Right ventricle myocardium superior (tissue), 1 donor: Measurements from ENCODE around the gene TRIM45. TPM values are rescaled to one million over a fixed set of nuclear protein-coding genes. Genes with fewer than 3 reads are reported as not detected.
A peak's percentile ranks its signal among the peaks of the same experiment; 100 is the strongest.
"Not testable (repeated sequence)": the region's sequence is repeated elsewhere in the genome, so short reads cannot be mapped to it uniquely, and the experiment has no call there.

Experiments used
- ATAC-seq: fragments of 200-7000 bp; cut with Tn5 transposase; one replicate; pipeline ENCODE4 v1.9.1; 2020; ENCODE audit warnings: mild to moderate bottlenecking; ENCODE audit not compliant: poor library complexity
- DNase-seq: peaks from one replicate; pipeline ENCODE4 v3.0.0-alpha.2; 2020
- intact Hi-C: fragments of 100-400 bp; cut with DNase I; formaldehyde crosslinking; loops from one replicate; pipeline ENCODE4 v1.11.2; 2022
- long read RNA-seq: library from polyadenylated mRNA; unstranded; transcript quantifications from one replicate; pipeline ENCODE4 v2.0.0, GENCODE V29; 2021
- total RNA-seq: library from RNA; stranded (reverse); fragmentation: NEBNext Ultra II Directional; extraction: Animal tissue kit (Norgen Biotek cat#: 25700); gene quantifications from one replicate; pipeline ENCODE4 v1.2.1, GENCODE V29; 2021
- donor health status: DM: no; HTN: yes; CAD: no; lungs with severe emphysema.

The TRIM45 gene
- total RNA-seq, result 16.4 TPM
- long read RNA-seq, transcript TRIM45-201 (6 exons, 3,515 nt), result major isoform, 20 of 31 reads
- long read RNA-seq, partial matches to known transcripts, result 2 of 31 reads
- long read RNA-seq, other reads (novel, unspliced or antisense), result 7 of 31 reads

- DNase-seq, result peak; percentile 98
- intact Hi-C loops, result no loop called here
- peak; percentile 97 for ATAC-seq
Measured at GRCh38 chr1:117121589-117122329, at the start of gene TRIM45. TSS of gene TRIM45 (minus strand) at chr1:117121749. CDS start at chr1:117121201, 548 bp downstream.

GRCh38 chr1:117169871-117170596 is 48.5 kb upstream of the TRIM45 start:
- intact Hi-C loops, result no loop called here
- ATAC-seq (no peak), DNase-seq (no peak)

GRCh38 chr1:117167402-117167801 is 45.9 kb upstream of the TRIM45 start:
- DNase-seq (no peak), ATAC-seq (no peak)
- intact Hi-C loops, result no loop called here

GRCh38 chr1:117166076-117166475 is 44.5 kb upstream of the TRIM45 start:
- ATAC-seq, result no peak
- intact Hi-C loops, result no loop called here
- no peak for DNase-seq

GRCh38 chr1:117164209-117164608 is 42.7 kb upstream of the TRIM45 start:
- ATAC-seq (no peak), DNase-seq (no peak)
- intact Hi-C loops, result no loop called here

- no peak for ATAC-seq
- intact Hi-C loops, result no loop called here
- no peak for DNase-seq
Measured at GRCh38 chr1:117162816-117163215, 41.3 kb upstream of the TRIM45 start.

GRCh38 chr1:117161887-117162286 is 40.3 kb upstream of the TRIM45 start:
- intact Hi-C loops, result no loop called here
- DNase-seq (no peak), ATAC-seq (no peak)

- DNase-seq, ATAC-seq, intact Hi-C loops: not testable (repeated sequence)
Measured at GRCh38 chr1:117151305-117151704, 29.8 kb upstream of the TRIM45 start.

- no peak for DNase-seq
- no peak for ATAC-seq
- intact Hi-C loops, result no loop called here
Measured at GRCh38 chr1:117150316-117150715, 28.8 kb upstream of the TRIM45 start.

- intact Hi-C loops, result no loop called here
- DNase-seq (no peak), ATAC-seq (no peak)
Measured at GRCh38 chr1:117147856-117148588, 26.5 kb upstream of the TRIM45 start.

GRCh38 chr1:117147341-117147831 is 25.8 kb upstream of the TRIM45 start:
- intact Hi-C loops, result no loop called here
- ATAC-seq (no peak), DNase-seq (no peak)

- intact Hi-C loops, result no loop called here
- ATAC-seq (peak; percentile 67), DNase-seq (no peak)
Measured at GRCh38 chr1:117146575-117147340, 25.2 kb upstream of the TRIM45 start.

GRCh38 chr1:117146072-117146471 is 24.5 kb upstream of the TRIM45 start:
- intact Hi-C loops, result no loop called here
- no peak for ATAC-seq
- DNase-seq, result no peak

- ATAC-seq (no peak), DNase-seq (no peak)
- intact Hi-C loops, result no loop called here
Measured at GRCh38 chr1:117143871-117144270, 22.3 kb upstream of the TRIM45 start.

GRCh38 chr1:117143172-117143571 is 21.6 kb upstream of the TRIM45 start:
- intact Hi-C loops, result no loop called here
- DNase-seq (no peak), ATAC-seq (no peak)

- ATAC-seq (no peak), DNase-seq (no peak)
- intact Hi-C loops, result no loop called here
Measured at GRCh38 chr1:117142200-117142599, 20.7 kb upstream of the TRIM45 start.

- ATAC-seq (no peak), DNase-seq (no peak)
- intact Hi-C loops, result no loop called here
Measured at GRCh38 chr1:117138561-117138960, 17.0 kb upstream of the TRIM45 start.

- intact Hi-C loops, result no loop called here
- ATAC-seq (no peak), DNase-seq (no peak)
Measured at GRCh38 chr1:117138106-117138505, 16.6 kb upstream of the TRIM45 start.
